Stimulated activated naive CD8-positive, alpha-beta T cell treated with anti-CD3 and anti-CD28 coated beads, Interleukin-15, amount 100 ng/mL, for 72 hours (primary cell): Measurements from ENCODE around the gene IRS1.

Source experiments
- ATAC-seq: fragments of 150-1000 bp; cut with Tn5 transposase; 2 replicates; pipeline ENCODE4 v1.10.0; 2021; ENCODE audit warnings: mild to moderate bottlenecking, moderate library complexity
- DNase-seq, 2 donors: peaks; one replicate each; pipeline ENCODE4 v3.0.0; 2021 to 2022
- H3K27ac Mint-ChIP-seq, 2 donors: one replicate each; pipeline ENCODE4 v1.8.0; 2022; ENCODE audit warnings: mild to moderate bottlenecking in 2 of 2, mixed read lengths in 2 of 2, moderate library complexity in 2 of 2
- H3K27me3 Mint-ChIP-seq: one replicate; pipeline ENCODE4 v1.8.0; 2022; ENCODE audit warnings: mixed read lengths
- H3K4me1 Mint-ChIP-seq: one replicate; pipeline ENCODE4 v1.8.0; 2022; ENCODE audit warnings: mild to moderate bottlenecking, mixed read lengths
- H3K4me3 Mint-ChIP-seq, 2 donors: one replicate each; pipeline ENCODE4 v1.8.0; 2022; ENCODE audit warnings: mild to moderate bottlenecking in 2 of 2, mixed read lengths in 2 of 2, moderate library complexity in 1 of 2
- H3K9me3 Mint-ChIP-seq, 2 donors: one replicate each; pipeline ENCODE4 v1.8.0; 2022; ENCODE audit warnings: mixed read lengths in 2 of 2

The IRS1 gene

DNA sequence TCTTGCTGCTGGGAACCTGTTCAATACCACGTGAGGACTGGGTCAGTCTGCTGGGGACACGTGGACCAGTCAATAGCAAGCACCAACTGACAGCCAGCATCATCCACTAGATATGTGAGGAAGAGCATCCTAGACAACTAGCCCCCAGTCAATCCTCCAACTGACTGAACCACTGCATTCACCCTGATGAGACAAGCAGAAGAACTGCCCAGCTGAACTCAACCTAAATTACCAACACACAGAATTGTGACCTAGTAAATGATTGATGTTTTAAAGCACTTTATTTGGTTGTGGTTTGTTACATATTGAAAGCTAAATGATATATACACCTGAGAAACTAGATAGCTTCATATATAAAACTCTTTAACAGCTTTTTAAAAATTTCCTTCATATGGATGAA lies 15.7 kb downstream of the IRS1 start:
- Mint-ChIP-seq H3K9me3 (peaks cover 0 to 6% of the 10 kb centered on the region in 2 donors), H3K4me3 (no peak overlapping the region), H3K27ac (no peak overlapping the region), H3K27me3 (no peaks in the 10 kb centered on the region), H3K4me1 (peaks cover 2% of the 10 kb centered on the region)
- ATAC-seq: no peak
- no peak for DNase-seq

DNA sequence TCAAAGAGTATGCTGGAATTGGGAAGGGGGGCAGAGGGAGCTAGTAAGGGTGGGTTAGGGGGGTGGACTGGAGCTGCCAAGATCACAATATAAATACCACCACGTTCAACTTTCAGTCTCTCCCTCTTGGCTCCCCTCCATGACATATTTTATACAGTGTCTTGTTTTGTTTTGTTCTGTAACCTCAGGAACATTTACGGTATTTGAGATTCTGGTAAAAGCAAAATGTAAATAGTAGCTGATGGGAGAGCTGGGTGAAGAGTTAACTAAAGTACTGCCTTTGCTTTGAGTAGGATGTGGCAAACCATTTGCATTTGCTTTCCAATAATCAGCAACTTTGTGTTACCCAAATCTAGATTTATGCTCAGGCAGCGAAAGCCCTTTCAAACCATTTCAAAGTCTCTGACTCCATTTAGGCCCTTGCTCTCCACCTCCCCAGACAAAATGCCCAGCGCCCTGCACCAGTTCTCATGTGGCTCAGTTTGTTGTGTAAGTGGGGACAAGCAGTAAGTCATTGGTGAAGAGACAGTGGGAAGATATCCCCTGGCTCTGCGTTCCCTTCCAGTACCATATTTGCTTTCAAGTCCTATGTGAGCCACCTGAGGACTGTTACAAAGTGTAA lies 17.4 kb downstream of the IRS1 start:
- Mint-ChIP-seq H3K4me3 (no peak overlapping the region), H3K9me3 (peaks cover 0 to 6% of the 10 kb centered on the region in 2 donors), H3K27ac (no peak overlapping the region), H3K27me3 (no peaks in the 10 kb centered on the region), H3K4me1 (no peaks in the 10 kb centered on the region)
- ATAC-seq (no peak), DNase-seq (no peak)

DNA sequence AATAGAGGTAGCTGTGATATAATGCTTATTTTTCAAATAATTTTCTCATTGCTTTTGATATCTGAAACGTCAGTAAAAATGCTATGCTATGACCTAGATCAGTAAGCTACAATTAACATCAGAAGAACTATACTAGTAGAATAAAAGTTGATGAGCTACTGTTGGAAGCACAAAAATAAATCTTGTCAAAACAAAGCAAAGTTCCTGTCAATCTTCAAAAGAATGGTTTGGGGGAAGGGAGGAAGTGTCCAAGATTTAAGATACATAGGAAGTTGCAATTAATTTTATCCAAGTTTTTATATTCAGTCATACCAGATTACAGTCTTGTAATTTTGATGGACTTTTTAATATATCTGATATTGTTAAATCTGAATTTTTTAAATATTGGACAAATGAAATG lies 19.2 kb downstream of the IRS1 start:
- Mint-ChIP-seq H3K4me3 (no peak overlapping the region), H3K9me3 (peaks cover 0 to 8% of the 10 kb centered on the region in 2 donors), H3K4me1 (no peaks in the 10 kb centered on the region), H3K27ac (no peak overlapping the region), H3K27me3 (no peaks in the 10 kb centered on the region)
- no peak for ATAC-seq
- DNase-seq: no peak

DNA sequence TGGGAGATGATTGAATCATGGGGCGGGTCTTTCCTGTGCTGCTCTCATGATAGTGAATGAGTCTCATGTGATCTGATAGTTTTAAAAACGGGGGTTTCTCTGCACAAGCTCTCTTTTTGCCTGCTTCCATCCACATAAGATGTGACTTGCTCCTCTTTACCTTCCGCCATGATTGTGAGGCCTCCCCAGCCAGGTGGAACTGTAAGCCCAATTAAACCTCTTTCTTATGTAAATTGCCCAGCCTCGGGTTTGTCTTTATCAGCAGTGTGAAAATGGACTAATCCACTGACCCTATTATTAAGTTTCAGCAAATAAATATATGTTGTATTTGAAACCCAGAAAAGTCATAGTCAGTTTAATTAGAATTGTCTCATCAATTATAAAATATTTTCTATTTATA lies 22.0 kb downstream of the IRS1 start:
- peak overlapping the region in 1 of 2 donors; percentile 59 for H3K27ac Mint-ChIP-seq
- H3K27me3 Mint-ChIP-seq: no peaks in the 10 kb centered on the region
- H3K9me3 Mint-ChIP-seq: peaks cover 14 to 17% of the 10 kb centered on the region in 2 donors
- no peak for ATAC-seq
- DNase-seq: no peak
- H3K4me3 Mint-ChIP-seq: no peak overlapping the region
- H3K4me1 Mint-ChIP-seq: peaks cover 12% of the 10 kb centered on the region

DNA sequence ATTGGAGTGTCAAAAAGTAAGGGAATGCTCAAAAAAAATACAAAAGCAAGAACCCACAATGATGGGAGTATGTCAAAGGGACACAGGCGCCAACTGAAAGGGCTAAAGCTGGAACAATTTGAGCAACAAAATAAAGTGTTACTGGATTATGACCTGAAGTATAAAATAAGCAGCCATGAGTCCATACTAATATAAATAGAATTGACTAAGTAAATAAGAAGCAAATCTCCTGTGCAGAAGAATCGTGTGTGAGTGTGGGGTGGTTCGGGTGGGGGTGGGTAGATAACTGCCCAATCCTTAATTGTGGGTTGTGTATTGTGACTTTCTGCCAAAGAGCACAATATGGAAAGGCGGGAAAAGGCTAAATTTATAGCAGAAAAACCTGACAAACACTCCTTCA lies 23.5 kb downstream of the IRS1 start:
- Mint-ChIP-seq H3K27ac (no peak overlapping the region), H3K4me3 (no peak overlapping the region), H3K27me3 (no peaks in the 10 kb centered on the region), H3K4me1 (peaks cover 21% of the 10 kb centered on the region), H3K9me3 (peaks cover 14 to 17% of the 10 kb centered on the region in 2 donors)
- DNase-seq (no peak), ATAC-seq (no peak)

DNA sequence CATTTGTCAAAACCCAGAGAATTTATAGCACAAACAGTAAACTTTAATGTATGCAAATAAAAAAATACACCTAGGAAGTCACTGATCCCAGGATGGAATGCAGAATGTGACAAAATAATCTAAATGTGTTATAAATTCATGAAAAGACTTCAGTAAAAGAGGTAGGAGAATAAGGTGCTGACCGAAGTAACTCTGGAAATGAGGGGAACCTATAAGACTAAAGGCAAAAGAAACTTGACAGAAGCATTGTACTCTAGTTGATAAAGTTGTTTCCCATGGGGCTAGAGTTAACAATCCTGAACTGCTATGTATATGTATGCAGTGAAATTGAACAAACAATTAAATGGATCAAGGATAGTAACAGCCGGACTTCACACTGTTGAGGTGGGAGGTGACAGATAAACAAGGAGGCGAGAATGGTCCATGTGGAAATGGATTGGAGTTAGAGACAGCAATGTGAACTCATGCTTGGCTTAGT lies 24.5 kb downstream of the IRS1 start:
- no peak for DNase-seq
- H3K4me1 Mint-ChIP-seq: peaks cover 24% of the 10 kb centered on the region
- H3K27me3 Mint-ChIP-seq: no peaks in the 10 kb centered on the region
- no peak for ATAC-seq
- no peak overlapping the region for H3K4me3 Mint-ChIP-seq
- no peak overlapping the region for H3K27ac Mint-ChIP-seq
- peaks cover 14 to 17% of the 10 kb centered on the region in 2 donors for H3K9me3 Mint-ChIP-seq

DNA sequence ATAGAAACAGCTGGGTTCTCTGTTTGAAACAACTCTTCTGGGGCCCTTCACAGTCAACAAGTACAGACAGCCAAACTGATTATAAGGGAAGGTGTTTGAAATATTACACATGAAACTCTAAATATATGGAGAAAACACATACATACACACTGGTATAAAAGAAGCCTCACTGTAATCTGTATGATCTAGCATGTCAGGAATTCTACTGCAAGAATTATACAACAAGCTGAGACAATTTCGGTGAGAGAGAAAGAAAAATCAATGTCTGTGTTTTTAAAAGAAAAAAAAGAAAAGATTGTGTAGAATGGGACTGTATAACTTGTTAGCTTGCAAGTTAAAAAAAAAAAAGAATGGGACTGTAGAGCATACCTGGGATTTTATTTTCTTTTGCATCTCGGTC lies 26.3 kb downstream of the IRS1 start:
- ATAC-seq (no peak), DNase-seq (no peak)
- peaks cover 14 to 17% of the 10 kb centered on the region in 2 donors for H3K9me3 Mint-ChIP-seq
- no peak overlapping the region for H3K27ac Mint-ChIP-seq
- peaks cover 24% of the 10 kb centered on the region for H3K4me1 Mint-ChIP-seq
- H3K4me3 Mint-ChIP-seq: no peak overlapping the region
- H3K27me3 Mint-ChIP-seq: no peaks in the 10 kb centered on the region

DNA sequence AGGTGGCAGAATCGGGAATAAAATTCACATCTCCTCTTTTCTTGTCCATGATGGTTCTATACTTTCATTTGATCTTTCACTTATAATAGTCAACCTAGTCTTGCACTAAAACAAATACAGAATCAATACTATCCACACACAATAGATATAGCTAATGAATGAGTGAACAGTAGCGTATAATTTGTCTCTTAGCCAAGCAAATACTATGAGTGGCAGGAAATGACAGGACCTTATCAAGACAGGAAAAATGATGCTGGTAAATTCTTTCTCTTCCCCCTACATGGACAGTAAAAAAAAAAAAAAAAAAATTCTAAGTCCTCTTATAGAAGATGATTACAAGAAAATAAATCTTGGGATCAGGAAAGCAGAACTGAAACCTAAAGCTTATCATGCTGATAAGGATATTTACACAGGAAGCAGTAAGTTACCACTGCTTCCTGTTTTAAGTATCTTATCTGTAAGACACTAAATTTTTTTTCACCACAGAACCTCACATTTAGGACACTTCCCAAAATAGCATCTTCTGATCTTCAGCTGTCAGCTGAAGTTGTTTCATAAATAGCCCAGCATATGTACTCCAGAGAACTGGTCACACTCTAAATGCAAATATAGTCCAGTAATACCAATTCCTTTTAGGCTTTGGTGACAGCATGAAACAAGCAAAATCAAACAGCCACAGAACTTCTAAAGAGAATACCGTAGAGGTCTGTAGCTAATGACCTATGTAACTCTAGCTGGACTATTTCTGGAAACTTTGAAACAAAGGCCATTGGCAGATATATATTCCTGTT lies 27.0 kb downstream of the IRS1 start:
- H3K9me3 Mint-ChIP-seq: peaks cover 14 to 17% of the 10 kb centered on the region in 2 donors
- peak overlapping the region; percentile 54 to 65 for H3K4me3 Mint-ChIP-seq
- DNase-seq (no peak), ATAC-seq (peak; percentile 75)
- no peaks in the 10 kb centered on the region for H3K27me3 Mint-ChIP-seq
- H3K4me1 Mint-ChIP-seq: peaks cover 24% of the 10 kb centered on the region
- H3K27ac Mint-ChIP-seq: peak overlapping the region; percentile 77 to 90

DNA sequence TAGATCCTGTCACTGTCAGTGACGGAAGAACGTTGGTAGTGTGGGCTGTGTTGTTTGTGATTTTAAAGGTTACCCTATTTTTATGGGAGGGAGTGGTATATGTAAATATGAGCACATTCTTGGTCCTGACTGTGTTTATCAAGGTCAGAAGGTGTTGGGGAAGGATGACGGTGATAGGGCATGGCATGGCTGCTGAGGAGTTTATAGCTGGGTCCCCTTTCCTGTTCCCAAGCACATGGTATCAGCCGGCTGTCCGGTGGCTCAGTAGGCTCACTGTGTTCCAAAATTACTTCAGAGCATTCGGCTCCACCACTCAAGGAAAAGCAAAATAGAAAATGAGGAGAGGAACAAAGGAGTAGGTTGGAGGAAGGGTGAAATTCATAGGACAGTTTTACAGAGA lies 28.6 kb downstream of the IRS1 start:
- DNase-seq: no peak
- peaks cover 14 to 17% of the 10 kb centered on the region in 2 donors for H3K9me3 Mint-ChIP-seq
- H3K4me1 Mint-ChIP-seq: peaks cover 24% of the 10 kb centered on the region
- no peak for ATAC-seq
- no peaks in the 10 kb centered on the region for H3K27me3 Mint-ChIP-seq
- no peak overlapping the region for H3K4me3 Mint-ChIP-seq
- no peak overlapping the region for H3K27ac Mint-ChIP-seq

DNA sequence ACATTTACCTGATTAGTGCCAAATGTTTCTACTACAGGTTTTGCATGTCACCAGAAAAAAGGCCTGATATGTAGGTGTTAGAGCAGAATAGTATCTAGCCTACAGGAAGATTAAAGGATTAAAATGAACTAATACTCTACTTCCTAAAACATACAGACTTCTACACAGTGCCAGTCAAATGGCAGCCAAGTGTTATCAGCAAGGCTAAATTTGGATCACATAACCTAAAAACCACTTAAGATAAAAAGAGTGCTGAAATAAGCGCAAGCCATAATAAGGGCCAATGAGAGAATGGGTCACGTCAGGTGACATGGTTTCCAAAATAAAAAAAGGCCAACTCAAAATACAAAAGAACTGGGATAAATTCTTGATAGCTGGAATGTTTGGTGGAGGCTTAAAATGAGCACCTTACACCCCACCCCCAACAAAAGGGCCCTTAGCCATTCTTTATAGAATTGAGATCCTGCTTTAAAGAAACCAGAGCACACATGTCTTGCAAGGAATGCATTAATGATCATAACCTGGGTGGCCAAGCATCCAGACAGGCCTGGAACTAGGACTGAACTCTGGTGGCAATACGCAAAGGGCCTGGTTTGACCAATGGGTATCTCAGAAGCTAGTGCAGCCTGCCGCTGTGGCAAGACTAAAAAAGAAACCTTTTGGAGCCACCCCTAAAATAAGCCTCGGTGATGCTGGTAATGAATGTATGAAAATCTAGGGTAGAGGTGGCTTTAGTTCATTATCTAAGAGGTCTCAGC lies 32.4 kb downstream of the IRS1 start:
- Mint-ChIP-seq H3K4me3 (no peak overlapping the region), H3K27me3 (no peaks in the 10 kb centered on the region), H3K27ac (no peak overlapping the region), H3K4me1 (peaks cover 8% of the 10 kb centered on the region), H3K9me3 (no peaks in the 10 kb centered on the region)
- DNase-seq (no peak), ATAC-seq (no peak)

DNA sequence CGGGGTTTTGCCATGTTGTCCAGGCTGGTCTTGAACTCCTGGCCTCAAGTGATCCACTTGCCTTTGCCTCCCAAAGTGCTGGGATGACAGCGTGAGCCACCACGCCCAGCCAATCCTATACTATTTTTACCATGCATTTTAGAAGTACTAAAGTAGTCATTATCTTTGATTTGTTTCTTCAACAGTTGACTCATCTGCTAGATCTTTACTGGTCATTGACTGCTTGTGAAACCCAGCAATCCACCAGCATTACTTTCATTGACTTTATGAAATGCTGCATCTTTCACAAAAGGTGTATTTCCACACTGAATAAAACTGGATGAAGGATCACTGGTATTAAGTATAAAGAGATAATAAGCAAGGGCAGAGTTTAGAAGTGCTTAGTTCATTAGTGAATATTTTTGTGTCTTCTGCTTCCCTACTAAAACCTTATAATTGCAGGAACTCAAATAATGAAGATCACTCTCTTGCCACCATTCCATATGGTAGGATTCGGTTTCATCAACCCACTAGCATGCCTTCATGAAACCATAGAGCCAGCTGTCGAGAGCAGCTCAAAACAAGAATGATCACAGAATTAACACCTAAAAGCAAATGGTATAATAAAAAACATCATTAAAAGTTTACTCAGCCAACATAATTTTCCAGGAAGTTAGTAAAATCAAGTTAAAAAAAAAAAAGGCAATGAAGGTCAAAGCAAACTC lies 33.1 kb downstream of the IRS1 start:
- ATAC-seq (no peak), DNase-seq (no peak)
- Mint-ChIP-seq H3K27me3 (no peaks in the 10 kb centered on the region), H3K4me1 (peaks cover 4% of the 10 kb centered on the region), H3K4me3 (no peak overlapping the region), H3K9me3 (no peaks in the 10 kb centered on the region), H3K27ac (no peak overlapping the region)

DNA sequence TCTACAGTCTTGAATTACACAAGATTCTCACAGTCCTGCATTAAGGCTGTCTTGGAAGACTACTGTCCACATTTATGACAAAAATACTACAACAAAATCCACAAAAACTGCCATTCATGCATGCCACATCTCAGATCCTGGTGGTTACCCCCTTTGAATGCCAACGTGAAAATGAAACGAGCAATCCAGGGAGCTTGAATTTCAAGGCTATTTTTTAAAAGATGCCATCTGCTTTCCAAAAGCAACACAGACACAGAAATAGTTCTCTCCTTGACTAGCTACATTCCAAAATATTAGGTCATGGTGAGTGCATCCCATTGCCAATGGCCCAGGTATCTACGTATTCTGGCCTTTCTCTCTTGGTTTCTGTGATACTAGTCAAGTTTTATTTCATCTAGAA lies 36.3 kb downstream of the IRS1 start:
- H3K4me1 Mint-ChIP-seq: no peaks in the 10 kb centered on the region
- ATAC-seq: no peak
- H3K4me3 Mint-ChIP-seq: no peak overlapping the region
- H3K27ac Mint-ChIP-seq: no peak overlapping the region
- DNase-seq: no peak
- no peaks in the 10 kb centered on the region for H3K9me3 Mint-ChIP-seq
- no peaks in the 10 kb centered on the region for H3K27me3 Mint-ChIP-seq

DNA sequence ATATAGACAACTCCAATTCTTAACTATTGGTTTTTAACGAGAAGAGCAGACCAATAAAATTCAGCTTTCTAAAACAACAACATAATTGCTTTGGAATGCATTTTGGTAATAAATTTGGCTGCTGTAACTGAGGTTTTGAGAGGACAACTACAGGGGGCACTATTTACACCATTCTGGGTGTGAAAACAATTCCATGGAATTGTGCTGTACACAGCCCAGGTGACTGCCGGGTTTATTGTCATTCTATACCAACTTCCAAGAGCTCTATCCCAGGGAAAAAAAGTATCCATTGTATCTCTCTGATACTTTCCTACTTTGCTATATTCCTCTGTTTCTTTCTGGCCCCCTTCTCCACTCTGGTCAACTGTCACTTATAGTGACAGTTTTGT lies 38.4 kb downstream of the IRS1 start:
- DNase-seq: no peak

DNA sequence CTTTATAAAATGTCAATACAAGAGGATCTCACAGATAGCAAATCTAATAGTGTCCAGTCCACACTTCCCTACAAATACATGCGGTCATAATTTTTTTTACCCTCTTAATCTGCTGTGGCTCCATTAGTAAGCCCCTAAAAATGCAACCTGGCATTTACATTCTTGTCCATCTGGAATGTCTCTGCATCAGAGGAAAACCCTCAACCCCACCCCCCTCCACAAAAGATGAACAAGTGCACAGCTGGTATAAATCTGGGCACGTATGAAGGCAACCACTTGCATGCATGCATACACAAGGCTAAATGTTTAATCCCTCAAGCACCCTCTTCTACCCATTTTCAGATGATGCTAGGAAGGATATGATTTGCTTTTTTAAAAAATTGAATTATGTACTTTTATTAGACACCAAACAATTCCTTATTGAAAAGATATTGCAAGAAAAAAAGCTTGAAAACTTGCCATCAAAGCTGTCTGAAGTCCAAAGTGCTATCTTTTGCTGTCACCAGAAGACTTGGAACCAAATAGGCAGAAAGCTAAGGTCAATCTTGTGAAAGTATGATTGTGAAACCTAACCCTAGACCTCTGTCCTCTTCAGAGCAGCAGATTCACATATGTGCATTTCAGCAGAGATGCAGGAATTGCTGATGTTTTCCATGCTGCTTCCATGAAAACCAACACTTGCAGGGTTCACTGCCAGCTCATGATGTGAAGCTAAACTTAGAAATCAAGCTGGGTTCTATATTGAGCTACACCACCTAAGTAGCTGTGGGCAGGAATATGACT lies 39.0 kb downstream of the IRS1 start:
- ATAC-seq (no peak), DNase-seq (no peak)
- Mint-ChIP-seq H3K9me3 (no peaks in the 10 kb centered on the region), H3K27me3 (no peaks in the 10 kb centered on the region), H3K27ac (no peak overlapping the region), H3K4me3 (no peak overlapping the region), H3K4me1 (peaks cover 8% of the 10 kb centered on the region)

More for the DNA sequence above, 38.4 kb downstream of the IRS1 start:
- no peak overlapping the region for H3K4me3 Mint-ChIP-seq
- no peaks in the 10 kb centered on the region for H3K27me3 Mint-ChIP-seq
- H3K27ac Mint-ChIP-seq: no peak overlapping the region
- H3K9me3 Mint-ChIP-seq: no peaks in the 10 kb centered on the region
- H3K4me1 Mint-ChIP-seq: peaks cover 2% of the 10 kb centered on the region
- ATAC-seq: no peak

DNA sequence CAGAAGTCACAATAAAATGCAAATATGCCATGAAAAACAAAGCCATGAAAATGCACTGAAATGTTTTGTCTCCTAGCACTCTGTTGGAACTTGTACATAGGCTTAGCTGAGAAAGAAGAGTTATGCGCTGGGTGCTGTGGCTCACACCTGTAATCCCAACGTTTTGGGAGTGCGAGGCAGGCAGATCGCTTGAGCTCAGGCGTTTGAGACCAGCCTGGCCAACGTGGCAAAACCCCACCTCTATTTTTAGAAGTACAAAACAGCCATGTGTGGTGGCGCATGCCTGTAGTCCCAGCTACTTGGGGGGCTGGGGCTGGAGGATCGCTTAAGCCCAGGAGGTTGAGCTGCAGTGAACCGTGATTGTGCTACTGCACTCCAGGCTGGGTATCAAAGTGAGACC lies 39.9 kb downstream of the IRS1 start:
- peaks cover 9% of the 10 kb centered on the region for H3K4me1 Mint-ChIP-seq
- H3K9me3 Mint-ChIP-seq: no peaks in the 10 kb centered on the region
- H3K27ac Mint-ChIP-seq: no peak overlapping the region
- no peaks in the 10 kb centered on the region for H3K27me3 Mint-ChIP-seq
- H3K4me3 Mint-ChIP-seq: no peak overlapping the region
- DNase-seq (no peak), ATAC-seq (no peak)
